GM21447 (cell line): ENCODE data around the gene NEK10.
"Not testable (repeated sequence)": the region's sequence is repeated elsewhere in the genome, so short reads cannot be mapped to it uniquely, and the experiment has no call there.

Source experiments
- ATAC-seq: cut with Tn5 transposase; IDR thresholded peaks from one replicate; pipeline ENCODE4 v1.9.1; 2021; ENCODE audit not compliant: unreplicated experiment

Gene NEK10

DNA sequence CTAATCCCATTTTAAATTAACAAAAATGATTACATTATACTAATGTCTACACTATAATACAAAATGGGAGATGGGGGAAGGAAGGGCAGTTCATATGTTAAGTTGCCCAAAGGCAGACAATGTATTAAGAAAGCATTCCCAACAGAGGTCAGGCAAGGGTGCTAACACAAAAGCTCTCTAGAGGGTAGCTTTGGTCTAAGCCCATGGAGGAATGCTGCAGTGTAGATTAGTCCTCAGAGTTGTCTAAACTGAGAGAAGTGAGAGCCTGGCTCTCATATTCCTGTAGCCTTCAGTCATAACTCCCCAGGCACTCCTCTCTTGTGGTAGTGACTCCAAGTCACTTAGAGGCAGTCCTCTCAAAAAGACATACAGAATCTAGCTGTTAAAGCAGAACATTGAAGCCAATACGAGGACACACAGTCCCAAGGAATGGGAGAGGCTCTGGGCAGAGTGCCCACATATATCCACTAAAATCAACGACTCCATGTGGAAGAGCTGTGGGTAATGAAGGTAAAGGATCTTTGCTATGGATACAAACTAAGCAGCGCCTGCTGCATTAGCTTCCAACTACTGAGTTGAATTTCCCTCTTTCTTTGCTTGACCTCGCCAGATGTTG, 14.5 kb downstream of the NEK10 start:
- ATAC-seq: no peak

DNA sequence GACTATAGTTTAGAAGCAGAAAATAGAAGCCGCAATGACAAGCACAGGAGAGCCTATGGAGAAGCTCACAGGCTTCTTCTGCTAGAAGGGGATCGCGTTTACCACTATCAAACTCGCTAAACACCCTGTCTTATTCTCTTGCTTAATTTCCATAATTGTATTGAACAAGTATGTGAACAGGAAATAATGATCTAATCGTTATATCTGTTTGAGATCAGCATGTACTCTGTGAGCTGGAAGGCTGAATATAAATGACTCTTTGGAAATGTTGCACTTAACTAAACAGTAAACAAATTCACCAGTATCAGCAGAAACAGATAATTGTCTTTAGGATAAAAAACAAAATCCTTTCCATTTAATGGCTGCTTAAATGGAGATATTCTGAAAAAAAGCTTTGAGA, 15.0 kb downstream of the NEK10 start:
- no peak for ATAC-seq

DNA sequence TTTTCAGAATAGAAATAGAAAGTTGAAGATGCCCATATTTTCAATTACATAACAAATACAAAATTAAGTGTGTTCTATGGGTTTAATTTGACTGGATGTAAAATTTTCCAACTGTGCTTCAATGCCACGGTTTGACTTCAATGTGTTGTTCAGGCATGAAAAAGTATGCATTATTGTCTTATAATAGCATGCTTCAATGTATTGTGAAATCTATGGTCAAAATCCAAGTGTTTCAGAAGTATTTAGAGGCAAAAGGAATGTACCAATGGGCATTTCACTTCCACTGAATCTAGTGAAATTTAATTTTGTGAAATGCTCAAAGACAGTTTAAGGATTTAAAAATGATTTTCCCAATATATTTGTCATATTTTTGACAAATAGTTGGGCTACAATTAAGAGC, 16.0 kb downstream of the NEK10 start:
- no peak for ATAC-seq

DNA sequence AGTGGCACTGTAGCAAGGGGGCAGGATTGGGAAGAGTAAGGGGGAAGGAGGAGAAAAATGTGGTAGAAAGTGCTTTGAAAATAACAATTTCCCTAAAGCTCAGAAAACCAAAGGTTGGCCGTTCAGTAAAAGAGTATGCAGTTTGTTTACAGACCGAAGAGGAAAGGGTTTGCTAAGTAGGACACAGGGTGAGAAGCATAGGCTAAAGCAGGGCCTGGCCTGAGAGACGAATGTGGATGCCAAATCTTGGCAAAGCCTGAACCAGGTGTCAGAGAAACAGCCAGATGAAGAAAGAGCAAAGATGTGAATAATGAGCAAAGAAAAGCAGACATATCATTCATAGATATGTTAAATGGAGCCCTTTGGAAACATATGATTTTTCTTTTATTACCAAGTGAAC, 17.1 kb downstream of the NEK10 start:
- no peak for ATAC-seq

DNA sequence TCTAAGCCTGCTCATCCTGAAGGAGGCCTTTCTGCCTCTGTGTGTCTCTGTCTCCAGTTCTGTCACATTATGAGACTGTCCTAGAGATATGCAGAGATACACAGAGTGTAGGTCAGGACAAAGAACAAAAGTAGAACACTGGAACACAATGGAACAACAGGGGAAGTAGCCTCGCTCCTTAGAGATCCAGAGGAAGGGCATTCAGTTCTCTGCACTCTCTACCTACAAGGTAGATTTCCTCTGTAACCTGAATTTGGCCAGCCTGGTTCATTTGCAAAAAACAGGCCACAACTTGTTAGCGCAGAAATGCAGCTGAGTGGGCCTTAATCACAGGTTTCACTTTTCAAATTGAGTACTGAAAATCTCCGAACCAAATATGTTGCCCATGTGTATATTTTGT, 19.4 kb downstream of the NEK10 start:
- no peak for ATAC-seq

DNA sequence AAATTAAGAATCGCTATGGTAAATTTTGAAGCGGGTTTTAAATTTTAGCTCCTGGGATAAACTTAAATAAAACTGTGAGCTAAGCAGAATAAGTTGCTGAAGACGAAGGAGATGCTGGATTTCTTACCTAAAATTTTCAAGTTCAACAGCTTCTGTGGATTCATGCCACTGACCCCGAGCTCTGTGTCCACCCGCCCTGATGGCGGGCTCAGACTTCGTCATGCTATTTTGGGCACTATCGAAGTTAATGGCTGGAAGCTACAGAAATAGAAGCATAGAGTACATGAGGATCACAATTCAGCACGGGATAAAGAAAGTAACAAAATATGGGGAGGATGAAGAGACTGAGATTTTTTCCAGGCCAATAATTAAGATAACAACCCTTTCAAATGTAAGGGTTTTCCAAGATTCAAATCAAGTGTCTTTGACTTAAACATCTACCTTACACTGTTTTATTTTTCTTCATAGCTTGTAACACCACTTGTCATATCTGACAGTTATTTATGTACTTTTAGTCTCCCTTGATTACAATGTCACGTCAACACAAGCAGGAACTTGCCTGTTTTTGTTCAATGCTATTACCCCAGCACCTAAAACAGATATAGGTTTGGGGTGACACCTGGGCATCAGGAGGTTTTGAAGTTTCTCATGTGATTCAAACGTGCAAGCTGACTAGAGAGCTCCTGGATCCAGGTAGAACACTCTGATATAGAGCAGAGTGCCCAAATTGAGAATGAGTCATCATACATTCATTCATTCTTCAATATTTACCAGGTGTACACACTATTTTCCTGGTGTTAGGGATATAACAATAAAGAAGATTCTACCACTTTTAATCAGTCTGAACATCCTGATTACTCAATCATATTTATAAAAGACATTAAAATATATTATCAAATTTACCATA, 23.0 kb downstream of the NEK10 start:
- no peak for ATAC-seq

DNA sequence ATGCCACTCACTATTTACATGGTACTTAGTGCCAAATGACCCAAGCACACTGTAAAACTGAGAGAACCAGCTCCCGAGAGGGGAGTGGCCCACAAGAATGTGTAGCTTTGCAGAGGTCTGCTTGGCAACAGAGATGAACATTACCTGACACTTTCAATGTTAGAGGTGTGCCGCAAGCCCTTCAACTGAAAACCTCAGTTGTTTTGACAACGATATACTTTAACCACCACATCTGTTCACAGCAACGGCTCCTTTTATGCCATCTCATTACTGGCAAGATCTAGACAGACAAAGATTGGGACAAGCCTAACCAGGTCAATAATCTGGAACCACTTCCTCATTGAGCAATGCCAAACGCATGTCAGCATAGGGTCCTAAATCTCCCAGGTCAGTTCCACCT, 23.7 kb downstream of the NEK10 start:
- ATAC-seq: no peak

DNA sequence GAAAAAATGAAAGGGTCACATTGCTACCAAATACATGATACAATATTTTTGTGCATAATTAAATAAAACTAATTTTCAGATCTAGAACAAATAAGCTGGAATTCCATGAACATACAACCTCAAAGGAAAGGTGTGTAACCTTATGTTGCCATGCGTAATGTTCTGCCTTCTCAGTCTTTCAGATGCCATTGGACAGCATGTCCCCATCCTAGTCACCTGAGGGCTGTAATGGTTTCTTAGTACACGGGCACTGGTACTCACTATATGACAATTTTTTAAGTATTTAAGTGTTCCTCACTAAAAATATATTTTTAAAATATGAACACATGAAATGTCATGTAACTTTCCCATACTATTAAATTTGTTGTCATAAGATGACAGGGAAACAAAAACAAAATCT, 24.1 kb downstream of the NEK10 start:
- no peak for ATAC-seq

DNA sequence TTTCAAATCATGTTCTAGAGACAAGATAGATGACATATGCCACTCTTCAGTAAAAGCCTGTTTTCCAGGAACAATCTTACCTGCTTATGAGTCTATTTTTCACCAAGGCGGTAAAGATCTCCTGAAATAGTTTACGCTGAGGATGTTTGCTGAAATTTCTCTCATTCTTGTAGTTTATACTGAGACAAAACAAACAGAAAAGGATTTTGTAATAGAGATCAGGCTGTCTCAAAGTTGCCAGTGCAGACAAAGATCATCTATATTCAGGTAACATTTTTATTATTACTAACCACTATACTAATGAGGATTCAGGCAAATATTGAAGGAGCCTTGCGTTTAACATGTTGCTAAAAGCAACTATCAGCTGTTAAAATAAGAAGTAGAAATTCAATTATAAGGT, 25.0 kb downstream of the NEK10 start:
- no peak for ATAC-seq

DNA sequence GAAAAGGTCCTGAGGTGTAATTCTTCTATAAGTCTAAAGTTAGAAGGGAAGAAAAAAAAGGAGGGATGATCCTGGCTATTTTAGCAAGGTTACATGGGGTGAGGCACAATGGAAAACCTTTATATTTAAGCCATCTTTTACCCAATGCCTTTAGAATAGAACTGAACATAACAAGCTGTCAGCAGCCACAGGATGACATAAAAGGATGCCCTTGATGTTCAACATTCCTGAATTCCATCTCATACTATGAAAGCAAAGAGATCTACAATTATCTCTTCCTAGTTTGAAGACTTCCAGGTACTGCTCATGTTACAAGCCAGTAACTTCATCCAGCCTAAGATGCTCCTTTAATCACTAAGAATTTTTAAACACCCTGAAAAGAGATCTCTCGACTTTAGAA, 26.9 kb downstream of the NEK10 start:
- no peak for ATAC-seq

DNA sequence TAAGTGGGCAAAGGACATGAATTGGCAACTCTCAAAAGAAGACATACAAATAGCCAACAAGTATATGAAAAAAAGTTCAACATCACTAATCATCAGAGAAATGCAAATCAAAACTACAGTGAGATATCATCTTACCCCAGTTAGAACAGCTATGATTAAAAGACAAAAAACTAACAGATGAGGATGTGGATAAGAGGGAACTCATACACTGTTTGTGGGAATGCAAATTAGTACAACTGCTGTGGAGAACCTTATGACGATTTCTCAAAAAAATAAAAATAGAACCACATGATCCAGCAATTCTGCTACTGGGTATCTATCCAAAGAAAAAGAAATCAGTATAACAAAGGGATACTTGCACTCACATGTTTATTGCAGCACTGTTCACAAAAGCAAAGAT, 28.6 kb downstream of the NEK10 start:
- ATAC-seq: no peak

DNA sequence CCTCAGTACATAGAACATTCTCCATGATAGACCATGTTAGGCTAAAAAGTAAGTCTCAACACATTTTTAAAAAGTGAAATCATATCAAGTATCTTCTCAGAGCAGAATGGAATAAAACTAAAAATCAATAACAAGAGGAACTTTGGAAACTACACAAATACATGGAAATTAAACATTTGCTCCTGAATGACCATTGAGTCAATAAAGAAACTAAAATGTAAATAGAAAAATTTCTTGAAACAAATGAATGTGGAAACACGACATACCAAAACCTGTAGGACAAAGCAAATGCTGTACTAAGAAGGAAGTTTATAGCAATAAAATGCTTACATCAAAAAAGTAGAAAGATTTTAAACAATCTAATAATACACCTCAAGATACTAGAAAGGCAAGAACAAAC, 33.6 kb downstream of the NEK10 start:
- no peak for ATAC-seq

DNA sequence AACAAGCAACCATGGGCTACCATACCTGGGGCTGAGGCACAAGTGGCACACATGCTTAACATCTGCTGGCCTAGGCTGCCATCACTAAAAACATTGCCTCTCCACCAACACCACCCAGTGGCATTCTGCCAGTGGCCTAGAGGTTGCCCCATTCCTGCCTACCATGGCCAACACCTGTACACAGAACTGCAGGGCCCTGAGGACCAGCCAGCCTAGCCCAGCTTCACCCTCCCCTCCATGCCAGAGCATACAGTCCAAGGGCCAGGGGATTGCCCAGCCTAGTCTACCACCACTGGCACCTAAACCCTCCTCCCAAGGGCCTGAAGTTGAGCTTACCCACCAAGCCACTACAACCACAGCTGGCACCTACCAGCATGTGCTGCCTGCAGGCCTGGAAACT, 35.3 kb downstream of the NEK10 start:
- no peak for ATAC-seq

DNA sequence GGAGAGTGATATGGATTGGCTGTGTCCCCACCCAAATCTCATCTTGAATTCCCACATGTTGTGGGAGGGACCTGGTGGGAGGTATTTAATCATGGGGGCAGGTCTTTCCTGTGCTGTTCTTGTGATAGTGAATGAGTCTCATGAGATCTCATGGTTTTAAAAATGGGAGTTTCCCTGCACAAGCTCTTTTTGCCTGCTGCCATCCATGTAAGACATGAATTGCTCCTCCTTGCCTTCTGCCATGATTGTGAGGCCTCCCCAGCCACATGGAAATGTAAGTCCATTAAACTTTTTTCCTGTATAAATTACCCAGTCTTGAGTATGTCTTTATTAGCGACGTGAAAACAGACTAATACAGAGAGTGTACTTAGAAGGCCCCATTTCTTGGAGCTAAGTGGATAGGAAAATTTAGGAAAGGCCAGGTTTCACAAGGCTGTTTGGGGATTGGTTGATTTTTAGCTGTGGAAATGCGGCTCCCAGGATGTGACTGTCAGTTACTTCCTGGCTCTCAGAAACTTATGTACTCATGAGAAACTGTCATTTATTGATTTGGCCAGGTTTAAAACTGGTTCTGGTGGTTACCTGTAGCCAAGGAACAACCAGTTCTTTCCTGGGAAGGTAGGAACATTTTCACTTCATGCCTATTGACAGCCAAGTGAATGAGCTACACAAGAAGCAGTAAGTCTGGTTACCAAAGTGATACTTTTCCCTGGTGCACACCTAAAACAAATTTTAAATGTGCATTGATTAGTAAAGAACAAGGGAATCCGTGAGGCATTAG, 40.0 kb downstream of the NEK10 start:
- not testable (repeated sequence) for ATAC-seq

DNA sequence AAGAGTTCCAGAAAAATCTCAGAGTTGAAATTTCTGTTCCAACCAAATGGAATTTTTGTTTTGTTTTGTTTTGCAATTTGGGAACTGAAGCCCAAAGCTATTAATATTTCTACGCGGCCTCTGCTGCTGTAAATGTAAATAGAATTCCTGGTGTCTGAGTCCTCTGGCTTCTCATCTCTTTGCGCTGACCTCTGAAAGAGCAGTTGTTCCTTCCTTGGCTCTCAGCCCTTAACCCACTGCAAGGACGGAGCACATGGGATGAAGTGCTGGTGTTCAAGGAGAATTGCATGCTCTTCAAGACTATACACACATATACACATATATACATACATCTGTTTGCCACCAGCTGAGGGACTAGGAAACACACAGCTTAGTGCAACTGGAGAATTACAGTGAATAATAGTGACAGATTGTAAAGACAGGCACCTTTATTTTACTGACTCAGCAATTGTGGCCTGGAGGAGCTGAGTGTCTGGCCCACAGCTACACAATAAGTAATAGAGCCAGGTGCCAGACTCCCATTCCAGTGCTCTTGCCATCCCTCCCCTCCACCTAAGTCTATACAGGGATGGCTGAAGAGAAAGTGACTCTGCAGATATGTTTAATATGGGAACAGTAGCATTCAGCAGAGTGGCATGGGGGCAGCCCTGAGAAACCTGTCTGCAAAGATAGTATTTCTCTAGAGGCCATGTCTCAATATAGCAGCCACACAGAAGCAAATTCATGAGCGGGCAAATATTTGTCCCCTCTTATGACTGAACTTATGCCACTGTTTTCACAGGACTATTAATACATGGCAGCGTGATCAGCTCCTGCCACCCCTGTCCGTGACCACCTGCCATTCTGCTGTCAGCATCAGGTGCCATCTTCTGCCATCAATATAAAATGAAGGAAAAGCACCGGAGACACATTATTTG, 42.3 kb downstream of the NEK10 start:
- no peak for ATAC-seq

DNA sequence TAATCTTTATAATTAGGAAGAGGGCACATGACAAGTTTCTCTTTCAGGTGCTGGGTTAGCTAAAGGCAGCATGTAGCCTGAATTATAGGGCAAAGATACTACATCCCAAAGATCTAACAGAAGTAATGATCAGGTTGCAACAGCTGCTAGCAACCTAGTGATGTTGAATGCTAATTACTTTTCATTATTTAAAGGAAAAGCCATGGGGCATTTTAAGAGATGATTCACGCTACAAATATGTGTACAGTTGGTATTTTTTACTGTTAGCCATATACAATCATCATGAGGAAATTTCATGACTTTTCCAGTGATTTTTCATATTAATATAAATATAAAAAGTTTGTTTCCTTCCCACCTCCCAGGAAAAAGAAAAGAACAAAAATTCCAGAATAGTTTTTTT, 43.0 kb downstream of the NEK10 start:
- ATAC-seq: no peak

DNA sequence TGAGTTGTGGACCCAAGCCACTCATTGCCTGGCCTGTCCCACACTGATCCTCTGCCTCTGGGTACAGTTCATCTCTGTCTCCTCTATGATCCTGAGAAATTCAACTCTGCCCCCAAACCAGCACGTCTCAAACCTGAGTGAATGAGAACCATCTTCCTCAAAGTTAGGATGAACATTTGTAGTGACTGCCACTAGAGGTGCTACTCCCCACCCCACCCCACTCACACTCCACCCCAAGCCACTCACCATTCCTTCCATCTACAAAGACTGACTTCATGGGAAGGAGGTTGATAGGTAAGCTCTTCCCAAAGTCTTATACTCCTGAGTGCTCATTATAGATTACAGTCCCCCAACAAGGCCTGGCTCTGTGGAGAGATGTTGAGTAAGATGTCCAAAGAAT, 43.8 kb downstream of the NEK10 start:
- ATAC-seq: no peak

DNA sequence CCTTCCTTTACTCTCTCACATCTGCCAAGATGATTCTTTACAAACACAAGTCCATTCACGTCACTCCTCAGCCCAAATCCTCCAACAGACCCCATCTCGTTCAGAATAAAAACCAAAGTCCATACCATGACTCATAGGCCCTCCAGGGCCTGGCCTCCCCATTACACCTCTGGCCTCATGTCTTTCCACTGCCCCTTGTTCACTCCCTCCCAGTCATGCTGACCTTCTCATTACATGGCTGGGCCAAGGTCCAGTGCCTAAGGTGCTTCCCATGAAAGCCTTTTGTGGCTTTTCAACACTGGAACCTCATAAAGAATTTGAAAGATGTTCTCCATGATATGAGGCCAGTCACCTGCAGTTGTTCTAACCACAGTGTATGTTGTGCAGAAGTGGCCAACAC, 44.5 kb downstream of the NEK10 start:
- no peak for ATAC-seq

DNA sequence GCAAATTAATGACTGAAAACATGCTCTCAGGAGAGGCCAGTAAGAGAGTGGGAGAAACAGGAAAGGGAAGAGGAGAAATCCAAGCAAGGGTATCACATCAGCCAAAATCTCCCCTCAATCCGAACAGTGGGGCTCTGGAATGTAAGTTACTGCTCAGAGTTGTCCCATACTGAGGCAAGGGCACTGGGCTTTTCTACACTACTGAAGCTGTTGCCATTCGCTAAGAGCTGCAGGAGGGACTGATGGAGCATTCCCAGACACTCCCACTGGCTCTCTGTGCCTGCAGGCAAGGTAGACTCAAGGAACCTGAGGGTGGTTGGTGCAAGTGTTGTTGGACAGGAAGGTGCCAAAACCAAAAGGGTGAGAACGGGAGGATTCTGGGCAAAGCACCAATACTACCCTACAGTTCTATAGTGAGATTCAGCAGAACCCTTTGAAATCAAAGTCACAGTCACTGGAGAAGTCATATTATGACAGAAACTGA, 46.1 kb downstream of the NEK10 start:
- ATAC-seq: no peak

DNA sequence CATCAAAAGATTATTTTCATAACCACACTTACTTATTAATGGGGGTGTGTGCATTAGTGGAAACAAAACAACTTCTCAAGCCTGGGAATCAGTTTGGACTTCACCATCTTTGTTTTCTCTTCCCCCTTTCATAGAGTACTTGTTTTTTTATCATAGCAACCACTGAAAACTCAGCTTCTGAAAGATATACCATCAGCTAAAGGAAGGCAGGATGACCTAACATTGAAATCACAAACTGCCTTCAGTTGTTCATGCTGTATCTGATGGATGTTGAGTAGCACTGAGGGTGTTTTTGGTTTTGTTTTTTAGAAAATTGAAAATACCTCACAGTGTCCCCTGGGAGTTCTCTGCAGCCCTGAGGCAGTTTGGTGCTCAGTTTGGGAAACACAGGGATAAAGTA, 46.5 kb downstream of the NEK10 start:
- ATAC-seq: no peak
